Measurements from ENCODE around the gene KDM1B.

KDM1B gene

GRCh38 chr6:18235524-18235923, 80.3 kb downstream of the KDM1B start:
- DNase-seq = no peak

GRCh38 chr6:18237167-18237566, 81.9 kb downstream of the KDM1B start:
- DNase-seq = no peak

- no peak for DNase-seq
Observed at GRCh38 chr6:18240230-18240629, 85.0 kb downstream of the KDM1B start.

- DNase-seq = no peak
Observed at GRCh38 chr6:18241208-18242038, 86.2 kb downstream of the KDM1B start.

DNA sequence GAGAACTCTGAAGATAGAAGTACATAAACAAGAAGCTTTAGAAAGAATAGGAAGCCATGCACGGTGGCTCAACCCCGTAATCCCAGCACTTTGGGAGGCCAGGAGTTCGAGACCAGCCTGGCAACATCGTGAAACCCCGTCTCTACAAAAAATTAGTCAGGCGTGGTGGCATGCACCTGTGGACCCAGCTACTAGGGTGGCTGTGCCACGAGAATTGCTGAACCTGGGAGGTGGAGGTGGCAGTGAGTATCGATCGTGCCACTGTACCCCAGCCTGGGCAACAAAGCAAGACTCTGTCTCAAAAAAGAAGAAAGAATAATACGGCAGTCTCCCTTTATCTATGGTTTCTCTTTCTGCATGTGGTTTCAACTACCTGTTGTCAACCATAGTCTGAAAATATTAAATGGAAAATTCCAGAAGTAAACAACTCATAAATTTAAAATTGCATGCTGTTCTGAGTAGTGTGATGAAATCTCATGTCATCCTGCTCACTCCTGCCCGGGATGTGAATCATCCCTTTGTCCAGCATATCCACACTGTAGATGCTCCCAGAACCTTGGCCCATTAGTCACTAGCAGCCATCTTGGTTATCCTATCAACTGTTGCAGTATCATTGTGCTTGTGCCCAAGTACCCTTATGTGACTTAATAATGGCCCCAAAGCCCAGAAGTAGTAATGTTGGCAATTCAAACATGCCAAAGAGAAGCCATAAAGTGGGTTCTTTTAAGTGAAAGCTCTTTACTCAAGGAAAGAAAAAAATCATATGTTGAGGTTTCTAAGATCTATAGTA, 87.0 kb downstream of the KDM1B start:
- DNase-seq = no peak

DNA sequence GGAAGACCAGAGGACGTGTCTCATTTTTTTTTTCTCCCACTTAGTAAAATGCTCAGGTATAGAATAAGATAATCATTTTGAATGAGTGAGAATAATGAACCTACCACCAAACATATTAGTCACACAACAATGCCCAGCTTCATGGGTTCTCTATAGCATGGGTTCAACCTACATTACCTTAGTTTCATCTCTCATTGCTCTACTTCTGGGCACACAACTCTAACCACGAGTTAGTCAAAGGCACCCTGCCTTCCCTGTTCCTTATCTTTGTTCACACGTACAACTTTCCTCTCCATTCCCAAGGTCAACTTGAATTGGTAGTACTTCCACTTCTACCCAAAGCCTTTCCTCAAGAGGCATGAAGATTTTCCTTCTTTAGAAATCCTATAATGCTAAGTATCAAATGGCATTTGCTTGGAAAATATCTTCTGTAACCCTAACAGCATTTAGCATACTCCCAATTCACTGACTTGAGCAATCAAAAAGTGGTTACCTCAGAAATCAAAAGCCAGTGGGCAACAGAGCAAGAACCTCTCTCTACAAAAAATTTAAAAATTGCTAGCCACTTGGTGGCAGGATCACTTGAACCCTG, 88.2 kb downstream of the KDM1B start:
- DNase-seq = no peak

- no peak for DNase-seq
Observed at GRCh38 chr6:18244251-18244650, 89.0 kb downstream of the KDM1B start.

GRCh38 chr6:18245079-18245478, 89.9 kb downstream of the KDM1B start:
- DNase-seq = no peak

DNA sequence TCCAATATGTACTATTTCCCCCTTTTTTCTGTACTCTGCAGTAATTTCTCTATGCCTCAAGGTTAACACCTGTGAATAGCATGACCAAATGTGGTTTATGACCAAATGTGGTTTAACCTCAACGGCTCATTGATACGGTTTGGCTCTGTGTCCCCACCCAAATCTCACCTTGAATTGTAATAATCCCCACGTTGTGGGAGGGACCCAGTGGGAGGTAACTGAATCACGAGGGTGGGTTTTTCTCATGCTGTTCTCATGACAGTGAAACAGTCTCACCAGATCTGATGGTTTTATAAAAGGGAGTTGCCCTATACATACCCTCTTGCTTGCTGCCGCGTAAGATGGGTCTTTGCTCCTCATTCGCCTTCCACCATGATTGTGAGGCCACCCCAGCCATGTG, 90.4 kb downstream of the KDM1B start:
- DNase-seq = peak in 1 of 5 donors; percentile 33

GRCh38 chr6:18246205-18246604, 91.0 kb downstream of the KDM1B start:
- no peak for DNase-seq

- DNase-seq = no peak
Observed at GRCh38 chr6:18247002-18247401, 91.8 kb downstream of the KDM1B start.

GRCh38 chr6:18248698-18249097, 93.5 kb downstream of the KDM1B start:
- DNase-seq = no peak

- DNase-seq = no peak
Observed at GRCh38 chr6:18249271-18249670, 94.0 kb downstream of the KDM1B start.

- DNase-seq = no peak
Observed at GRCh38 chr6:18253635-18254034, 98.4 kb downstream of the KDM1B start.

- no peak for DNase-seq
Observed at GRCh38 chr6:18254793-18255192, 99.6 kb downstream of the KDM1B start.

- DNase-seq = no peak
Observed at GRCh38 chr6:18259675-18260447, 104.6 kb downstream of the KDM1B start.

GRCh38 chr6:18260448-18261106, 105.4 kb downstream of the KDM1B start:
- peak in 1 of 5 donors; percentile 23 for DNase-seq

- DNase-seq = no peak
Observed at GRCh38 chr6:18261877-18262276, 106.7 kb downstream of the KDM1B start.

GRCh38 chr6:18262702-18263417, 107.6 kb downstream of the KDM1B start:
- DNase-seq = peak in 2 of 5 donors; percentile 28 to 78

DNA sequence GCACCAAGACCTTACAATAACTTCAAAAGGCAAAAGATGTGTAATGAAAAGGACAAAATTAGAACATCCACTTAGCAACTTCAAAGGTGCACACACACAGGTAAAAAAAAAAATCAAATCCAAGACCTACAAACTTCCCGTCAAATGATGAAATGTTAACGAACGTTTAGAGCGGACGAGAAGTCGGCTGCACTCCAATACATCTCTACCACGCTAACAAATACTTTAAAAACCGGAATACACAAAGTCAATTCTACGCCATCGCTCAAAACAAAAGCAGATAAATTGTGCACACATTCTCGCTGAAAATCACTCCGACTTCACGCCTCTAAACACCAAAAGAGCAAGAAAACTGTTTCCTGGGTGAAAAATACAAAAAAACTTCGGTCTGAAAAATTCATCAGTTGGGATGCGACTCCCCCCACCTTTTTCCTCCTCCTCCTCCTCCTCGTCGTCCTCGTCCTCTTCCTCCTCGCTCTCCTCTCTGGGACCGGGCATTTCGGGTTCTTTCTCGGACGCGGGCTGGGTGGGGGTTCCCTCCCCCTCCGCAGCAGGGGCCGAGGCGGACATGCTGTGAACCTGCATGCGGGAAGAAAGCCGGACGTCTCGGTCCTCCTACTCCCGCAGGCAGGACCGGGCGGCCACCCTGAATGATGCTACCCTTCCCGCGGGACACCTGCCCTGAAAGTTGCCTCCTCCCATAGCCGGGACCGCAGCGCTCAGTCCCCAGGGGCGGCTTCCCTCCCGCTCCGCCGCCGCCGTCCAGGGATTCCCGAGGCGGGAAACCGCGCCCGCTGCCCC, 108.4 kb downstream of the KDM1B start:
- peak in 2 of 5 donors; percentile 17 to 35 for DNase-seq

Measured in T-helper 1 cell (primary cell).